Transverse colon (tissue), 4 donors: ENCODE measurements around the gene ATP13A4. TPM values are rescaled to one million over a fixed set of nuclear protein-coding genes. Genes with fewer than 3 reads are reported as not detected.

Experiments used
- DNase-seq: peaks from one replicate; pipeline ENCODE4 v3.0.0-alpha.2; 2019
- H3K27ac ChIP-seq, 4 donors: fragments of 200-600 bp; sonication (generic); 2 replicates each; pipeline ENCODE4 v1.5.1; 2016 to 2018; ENCODE audit warnings: inconsistent platforms in 4 of 4
- H3K27me3 ChIP-seq: fragments of 200-600 bp; sonication (generic); 2 replicates; pipeline ENCODE4 v1.5.1; 2017; ENCODE audit warnings: inconsistent platforms
- H3K36me3 ChIP-seq, 4 donors: fragments of 200-600 bp; sonication (generic); 2 replicates each; pipeline ENCODE4 v1.5.1; 2017 to 2019; ENCODE audit warnings: inconsistent platforms in 4 of 4
- H3K4me1 ChIP-seq, 4 donors: fragments of 200-600 bp; sonication (generic); 2 replicates each; pipeline ENCODE4 v1.5.1; 2017 to 2020; ENCODE audit warnings: inconsistent platforms in 4 of 4
- H3K4me3 ChIP-seq, 4 donors: fragments of 200-600 bp; sonication (generic); 1 replicate in 1 of 4; 2 replicates in 3 of 4; pipeline versions ENCODE4 v1.5.1 to v1.6.1; 2017 to 2019; ENCODE audit warnings: inconsistent platforms in 4 of 4
- H3K9me3 ChIP-seq, 2 donors: fragments of 200-600 bp; sonication (generic); 2 replicates each; pipeline ENCODE4 v1.5.1; 2017 to 2019; ENCODE audit warnings: inconsistent platforms in 2 of 2
- CTCF ChIP-seq, 5 experiments: fragments of 200-600 bp in 3 of 5; fragments of 450-650 bp in 2 of 5; sonication (generic) in 3 of 5; IDR thresholded peaks; 1 replicate in 2 of 5; 2 replicates in 3 of 5; pipeline ENCODE4 v1.5.1; 2016 to 2017; ENCODE audit warnings: antibody characterized with exemption in 5 of 5, inconsistent platforms in 3 of 5, mild to moderate bottlenecking in 2 of 5, moderate library complexity in 1 of 5
- EP300 ChIP-seq: sonication (generic); formaldehyde crosslinking; IDR thresholded peaks from one replicate; pipeline ENCODE4 v1.6.1; 2017; ENCODE audit warnings: antibody characterized with exemption, low read depth
- POLR2A ChIP-seq: fragments of 450-650 bp; IDR thresholded peaks from one replicate; pipeline ENCODE4 v1.6.1; 2016; ENCODE audit warnings: antibody characterized with exemption, mild to moderate bottlenecking, moderate library complexity
- POLR2AphosphoS5 ChIP-seq, 3 donors: sonication (generic); formaldehyde crosslinking; IDR thresholded peaks; one replicate each; pipeline ENCODE4 v1.6.1; 2016; ENCODE audit warnings: antibody characterized with exemption in 3 of 3
- WGBS, 2 donors: methylation state at CpG; one replicate each; pipeline ENCODE4 v1.1.5; 2018; ENCODE audit warnings: low coverage in 1 of 2; 5-methylcytosine and 5-hydroxymethylcytosine counted together
- in situ Hi-C, 4 donors: fragments of 200-750 bp; cut with MboI; loops; one replicate each; pipeline versions ENCODE4 v1.15.0 to v1.15.1; 2017; ENCODE audit warnings: low sequenced_read_pairs in 3 of 4, low pct_ligation_motif_present in 1 of 4, low pct_unique_long_range_greater_than_20kb in 1 of 4
- intact Hi-C: fragments of 100-400 bp; cut with DNase I; formaldehyde crosslinking; loops from one replicate; pipeline ENCODE4 v1.15.1; 2023; ENCODE audit warnings: low total_unique reads
- total RNA-seq, 4 donors: library from RNA; depleted of rRNA; stranded (reverse); fragments of >200 nt; gene quantifications; one replicate each; pipeline ENCODE4 v1.1.0, GENCODE V29; 2016

Gene ATP13A4
- total RNA-seq, 4 donors from 2014 or later = 5.6 to 13.4 (median 6.9) TPM

- H3K36me3 ChIP-seq = no peaks in the 10 kb centered on the region
- WGBS, 2 donors = 20 to 45% methylated on average over 1 to 2 of the region's 2 CpGs
- in situ Hi-C loops = no loop called here
- DNase-seq = no peak
- H3K27me3 ChIP-seq = no peaks in the 10 kb centered on the region
- intact Hi-C loops = no loop called here
- H3K27ac ChIP-seq = no peak overlapping the region
- H3K9me3 ChIP-seq = no peaks in the 10 kb centered on the region
- TF ChIP-seq POLR2AphosphoS5 (IDR thresholded peaks at IDR 0.05) = no peak
- no peak for TF ChIP-seq POLR2A
- TF ChIP-seq CTCF (IDR thresholded peaks at IDR 0.05) = no peak
- no peak for TF ChIP-seq EP300
- no peak overlapping the region for H3K4me3 ChIP-seq
- peaks cover 0 to 7% (median 0%) of the 10 kb centered on the region in 4 donors for H3K4me1 ChIP-seq
These were observed 38.7 kb downstream of the ATP13A4 start for GRCh38 chr3:193515966-193516365.

- Histone ChIP-seq H3K4me1 (no peaks in the 10 kb centered on the region), H3K27me3 (no peaks in the 10 kb centered on the region), H3K9me3 (no peaks in the 10 kb centered on the region), H3K27ac (no peak overlapping the region), H3K4me3 (no peak overlapping the region), H3K36me3 (no peaks in the 10 kb centered on the region)
- DNase-seq = no peak
- intact Hi-C loops = no loop called here
- no peak for TF ChIP-seq POLR2AphosphoS5 (IDR thresholded peaks at IDR 0.05)
- no peak for TF ChIP-seq EP300
- TF ChIP-seq POLR2A = no peak
- no peak for TF ChIP-seq CTCF (IDR thresholded peaks at IDR 0.05)
- in situ Hi-C loops = no loop called here
- 71 to 86% methylated on average over 6 to 12 of the region's 12 CpGs for WGBS, 2 donors
These were observed 44.5 kb downstream of the ATP13A4 start for GRCh38 chr3:193510154-193510553.

GRCh38 chr3:193509103-193509965, 45.4 kb downstream of the ATP13A4 start:
- intact Hi-C loops = no loop called here
- no peak overlapping the region for H3K4me3 ChIP-seq
- no peak for DNase-seq
- no peak overlapping the region for H3K27ac ChIP-seq
- H3K4me1 ChIP-seq = no peaks in the 10 kb centered on the region
- no peaks in the 10 kb centered on the region for H3K36me3 ChIP-seq
- in situ Hi-C loops = no loop called here
- WGBS, 2 donors = 72 to 74% methylated on average over 4 of the region's 4 CpGs
- H3K27me3 ChIP-seq = no peaks in the 10 kb centered on the region
- TF ChIP-seq EP300 = no peak
- TF ChIP-seq CTCF (IDR thresholded peaks at IDR 0.05) = no peak
- no peak for TF ChIP-seq POLR2A
- TF ChIP-seq POLR2AphosphoS5 (IDR thresholded peaks at IDR 0.05) = no peak
- no peaks in the 10 kb centered on the region for H3K9me3 ChIP-seq

- Histone ChIP-seq H3K36me3 (no peaks in the 10 kb centered on the region), H3K4me1 (no peaks in the 10 kb centered on the region), H3K27ac (no peak overlapping the region), H3K4me3 (no peak overlapping the region), H3K27me3 (no peaks in the 10 kb centered on the region), H3K9me3 (no peaks in the 10 kb centered on the region)
- no peak for TF ChIP-seq POLR2A
- no peak for TF ChIP-seq EP300
- no peak for TF ChIP-seq CTCF (IDR thresholded peaks at IDR 0.05)
- TF ChIP-seq POLR2AphosphoS5 (IDR thresholded peaks at IDR 0.05) = no peak
- intact Hi-C loops = no loop called here
- 78 to 94% methylated on average over 1 to 2 of the region's 2 CpGs for WGBS, 2 donors
- DNase-seq = no peak
- in situ Hi-C loops = no loop called here
These were observed 46.6 kb downstream of the ATP13A4 start for GRCh38 chr3:193508108-193508507.
